HG03159 (cell line): Measurements from ENCODE around the gene ABHD17C.
A peak's percentile ranks its signal among the peaks of the same experiment; 100 is the strongest.

ENCODE experiments used
- ATAC-seq: cut with Tn5 transposase; IDR thresholded peaks from one replicate; pipeline ENCODE4 v1.9.1; 2021; ENCODE audit warnings: mild to moderate bottlenecking, moderate library complexity; ENCODE audit not compliant: unreplicated experiment

Gene ABHD17C

GRCh38 chr15:80689294-80689693 lies 5.8 kb upstream of the ABHD17C start:
- no peak for ATAC-seq

DNA sequence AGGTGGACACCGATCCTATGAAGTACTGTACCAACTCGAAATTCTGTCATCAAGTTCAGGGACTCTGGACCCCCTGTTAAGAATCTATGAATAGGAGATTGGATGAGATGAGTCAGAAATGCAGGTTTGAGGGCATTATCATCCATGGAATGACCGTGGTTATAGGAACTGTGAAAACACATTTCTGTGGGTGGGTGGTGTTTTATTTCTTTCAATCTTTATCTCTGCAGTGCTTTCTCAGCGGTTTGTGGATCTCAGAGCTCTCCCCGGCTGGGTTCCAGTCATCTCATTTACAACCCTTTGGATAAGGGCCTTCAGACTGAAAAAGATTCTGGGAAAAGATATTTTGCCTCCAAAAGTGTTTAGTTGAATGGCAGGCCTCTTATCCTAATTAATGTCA lies 5.4 kb upstream of the ABHD17C start:
- no peak for ATAC-seq

GRCh38 chr15:80691575-80691974 lies 3.5 kb upstream of the ABHD17C start:
- no peak for ATAC-seq

- no peak for ATAC-seq
Observed at GRCh38 chr15:80693682-80694610, 1.2 kb upstream of the ABHD17C start.

- ATAC-seq, result peak; percentile 25
Observed at GRCh38 chr15:80694611-80695098, 455 bp upstream of the ABHD17C start.

DNA sequence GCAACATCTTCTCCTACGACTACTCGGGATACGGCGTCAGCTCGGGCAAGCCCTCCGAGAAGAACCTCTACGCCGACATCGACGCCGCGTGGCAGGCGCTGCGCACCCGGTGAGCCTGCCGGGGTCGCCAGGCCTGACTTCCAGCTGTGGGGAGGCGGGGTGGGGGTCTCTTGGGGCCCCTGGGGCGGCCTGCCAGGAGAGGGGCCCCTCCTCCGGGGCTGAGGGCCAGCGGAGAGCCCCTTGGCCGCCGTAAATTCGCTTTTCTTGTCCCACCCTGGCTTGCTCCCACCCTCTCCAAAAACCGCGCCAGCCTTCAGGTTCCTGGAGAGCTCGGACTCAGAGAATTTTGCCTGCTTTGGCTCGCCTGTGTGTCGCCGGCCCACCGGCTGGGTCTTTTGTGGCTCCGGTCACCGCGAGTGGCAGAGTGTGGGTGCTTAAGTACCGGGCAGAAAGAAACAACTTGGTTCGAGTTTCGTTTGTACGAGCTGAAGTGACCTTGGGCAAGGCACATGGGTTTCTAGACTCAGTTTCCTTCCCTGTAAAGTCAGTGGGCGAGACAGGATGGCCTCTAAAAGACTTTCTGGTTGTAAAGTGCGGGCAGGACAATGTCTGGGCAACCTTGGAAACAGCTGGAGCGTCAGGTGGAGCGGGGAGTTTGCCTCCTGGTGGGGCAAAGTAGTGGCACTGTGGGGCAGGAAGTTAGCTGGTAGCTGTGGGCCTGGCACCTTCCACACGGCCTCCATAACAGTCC lies 976 bp downstream of the ABHD17C start:
- peak; percentile 19 for ATAC-seq

DNA sequence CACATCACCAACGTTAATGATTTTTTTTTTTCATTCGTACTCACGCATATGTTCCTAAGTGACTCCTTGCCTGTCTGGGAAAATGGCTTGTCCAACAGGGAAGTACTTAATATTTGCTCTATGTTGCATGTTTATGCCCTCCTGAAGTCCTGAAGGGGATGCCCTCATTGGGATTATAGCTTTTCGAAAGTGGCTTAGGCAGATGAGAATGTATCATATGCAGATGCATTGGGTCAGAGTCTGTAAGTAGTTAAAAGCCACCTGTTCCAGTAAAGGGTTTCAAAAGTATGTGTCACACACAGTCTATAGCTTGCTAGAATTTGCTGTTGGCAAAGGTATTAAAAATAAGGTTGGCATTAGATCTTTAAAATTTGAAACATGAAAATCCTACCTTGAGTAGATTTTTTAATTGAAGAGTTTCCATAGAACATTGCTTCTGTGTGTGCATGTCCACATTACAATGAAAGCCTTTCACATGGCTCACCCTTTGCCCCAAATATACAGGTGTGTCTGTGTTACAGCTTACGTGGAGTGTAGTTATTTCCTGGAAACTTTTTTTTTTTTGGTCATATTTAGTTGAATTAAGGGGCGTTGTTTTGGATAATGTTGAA lies 2.1 kb downstream of the ABHD17C start:
- no peak for ATAC-seq

DNA sequence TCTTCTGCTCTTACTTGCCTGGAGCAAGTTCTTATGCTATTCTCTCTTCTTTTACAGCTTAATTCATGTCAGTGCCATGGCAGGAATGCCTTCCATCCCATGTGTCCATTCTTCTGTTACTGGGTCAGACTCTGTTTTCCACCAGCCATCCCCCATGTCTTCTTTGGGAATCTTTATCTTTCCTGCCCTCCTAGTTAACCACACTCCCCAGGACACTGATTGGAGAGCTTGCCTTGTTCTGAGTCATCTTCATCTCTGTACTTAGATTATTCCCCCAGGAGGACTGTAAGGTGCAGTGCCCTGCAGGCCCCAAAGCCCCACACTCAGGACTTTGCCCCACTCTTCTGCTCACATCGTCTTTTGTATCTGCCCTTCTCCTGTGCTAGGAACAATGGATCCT lies 3.6 kb downstream of the ABHD17C start:
- ATAC-seq, result no peak

DNA sequence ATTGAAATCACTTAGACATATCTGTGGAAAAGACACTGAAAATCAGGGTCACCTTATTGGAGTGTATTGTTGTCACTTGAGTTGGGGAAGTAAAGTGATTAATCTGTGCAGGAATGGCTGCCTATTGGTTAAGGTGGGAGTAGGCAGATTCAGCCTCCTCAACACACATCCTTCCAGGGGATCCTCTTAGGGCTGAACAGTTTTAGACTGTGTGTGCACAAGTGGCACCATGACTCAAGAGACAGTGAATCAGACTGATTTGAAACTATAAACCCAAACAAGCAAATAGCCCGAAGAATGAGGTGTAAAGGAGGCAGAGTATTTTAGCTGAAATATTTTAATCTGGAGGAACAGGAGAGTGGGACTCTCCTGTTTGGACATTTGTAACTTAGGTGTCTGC lies 4.9 kb downstream of the ABHD17C start:
- ATAC-seq, result no peak

DNA sequence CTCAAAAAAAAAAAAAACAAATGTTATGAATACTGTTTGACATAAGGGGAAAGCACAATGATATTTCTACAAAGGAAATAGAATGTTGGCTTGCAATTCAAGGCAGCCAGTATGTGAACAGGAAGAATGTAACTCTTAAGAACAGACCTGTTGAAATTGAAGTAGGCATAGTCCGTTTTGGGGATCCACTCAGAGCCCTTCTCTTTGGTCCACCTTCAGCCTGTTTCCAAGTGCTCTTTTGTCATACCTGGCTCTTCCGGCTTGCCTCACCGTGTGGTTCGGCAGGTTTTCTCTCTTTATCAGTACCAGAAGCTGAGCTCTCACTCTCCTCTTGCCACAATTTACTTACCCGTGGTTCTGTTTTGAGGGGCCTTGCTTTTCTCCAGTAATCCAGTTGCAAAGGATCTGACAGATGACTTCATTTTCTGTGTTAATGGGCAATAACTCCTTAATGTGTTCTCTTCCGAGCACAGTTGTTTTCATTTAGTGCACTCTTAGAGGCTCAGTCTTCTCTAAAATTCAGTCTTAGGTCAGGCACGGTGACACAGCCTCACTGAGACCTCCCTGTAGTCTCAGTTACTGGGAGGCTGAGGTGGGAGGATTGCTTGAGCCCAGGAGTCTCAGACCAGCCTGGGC lies 6.7 kb downstream of the ABHD17C start:
- ATAC-seq, result no peak

DNA sequence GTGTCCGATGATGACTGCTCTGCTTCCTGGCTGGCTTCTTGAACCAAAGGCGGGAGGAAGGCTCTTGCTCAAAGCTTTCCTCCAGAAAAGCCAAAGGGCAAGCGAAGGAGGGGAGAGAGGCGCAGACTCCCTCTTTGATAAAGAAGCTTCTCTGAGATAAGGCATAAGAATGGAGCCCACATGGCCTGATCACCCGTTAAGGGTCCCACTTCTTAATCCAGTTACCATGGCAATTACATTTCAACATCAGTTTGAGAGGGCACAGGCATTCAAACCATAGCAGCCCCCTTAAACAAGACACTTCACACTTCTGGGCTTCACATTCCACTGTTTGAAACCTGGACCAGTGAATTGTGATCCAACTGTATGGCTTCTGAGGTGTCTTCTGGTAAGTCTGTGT lies 8.0 kb downstream of the ABHD17C start:
- ATAC-seq, result no peak

DNA sequence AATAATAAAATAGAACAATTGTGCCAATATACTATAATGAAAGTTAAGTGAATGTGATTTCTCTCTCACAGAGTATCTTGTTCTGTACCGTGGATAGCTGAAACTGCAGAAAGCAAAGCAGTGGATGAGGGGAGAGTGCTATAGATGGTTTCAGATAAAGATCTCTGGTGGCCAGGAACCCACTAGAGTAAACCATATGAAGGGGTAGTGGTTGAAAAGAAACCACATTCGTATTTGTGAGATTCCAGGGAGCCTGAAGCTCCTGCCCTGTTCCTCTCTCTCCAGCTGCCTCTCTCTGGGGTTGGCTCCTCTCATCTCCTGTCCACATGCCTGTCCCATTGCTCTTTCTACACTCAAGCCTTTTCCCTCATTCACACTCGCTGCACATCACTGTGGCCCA lies 8.9 kb downstream of the ABHD17C start:
- ATAC-seq, result no peak

GRCh38 chr15:80706161-80706560 lies 11.1 kb downstream of the ABHD17C start:
- no peak for ATAC-seq

- ATAC-seq, result no peak
Observed at GRCh38 chr15:80709542-80709941, 14.4 kb downstream of the ABHD17C start.

DNA sequence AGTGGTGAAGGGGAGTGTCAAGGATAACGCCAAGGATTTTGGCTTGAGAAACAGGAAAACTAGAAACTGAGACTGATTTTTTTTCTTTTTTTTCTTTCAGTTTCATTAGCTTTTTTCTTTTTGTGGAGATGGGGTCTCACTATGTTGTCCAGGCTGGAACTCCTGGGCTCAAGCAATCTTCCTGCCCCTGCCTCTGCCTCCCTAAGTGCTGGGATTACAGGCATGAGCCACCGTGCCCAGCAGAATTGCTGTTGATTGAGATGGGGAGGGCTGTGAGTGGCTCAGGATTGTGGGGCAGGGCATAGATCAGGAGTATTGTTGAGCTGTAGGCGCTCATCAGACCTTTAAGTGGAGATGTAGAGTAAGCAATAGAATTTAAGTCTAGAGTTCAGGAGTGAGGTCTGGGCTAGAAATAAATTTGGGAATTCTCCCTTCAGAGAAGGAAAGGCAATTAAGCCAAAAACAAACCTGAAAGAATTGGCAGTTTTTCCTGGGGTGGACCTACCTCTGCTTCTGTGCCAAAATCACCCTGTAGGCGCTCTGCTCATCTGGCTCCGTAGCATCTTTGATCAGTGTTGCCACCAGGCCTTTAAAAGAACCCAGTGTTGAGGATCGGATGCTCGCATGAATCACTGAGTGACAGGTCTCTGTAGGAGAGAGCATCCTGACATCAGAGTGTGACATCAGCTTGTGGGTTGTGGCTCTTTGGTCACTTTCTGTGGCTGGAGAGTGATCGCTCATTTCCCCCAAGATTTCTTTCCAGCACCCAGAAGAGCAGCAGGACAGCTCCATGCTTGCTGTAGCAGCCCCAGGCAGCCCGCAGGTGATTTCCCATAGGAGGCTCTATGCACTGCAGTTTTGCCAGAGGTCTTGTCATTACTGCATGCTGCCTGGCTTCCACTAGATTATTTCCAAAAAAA lies 15.8 kb downstream of the ABHD17C start:
- no peak for ATAC-seq

DNA sequence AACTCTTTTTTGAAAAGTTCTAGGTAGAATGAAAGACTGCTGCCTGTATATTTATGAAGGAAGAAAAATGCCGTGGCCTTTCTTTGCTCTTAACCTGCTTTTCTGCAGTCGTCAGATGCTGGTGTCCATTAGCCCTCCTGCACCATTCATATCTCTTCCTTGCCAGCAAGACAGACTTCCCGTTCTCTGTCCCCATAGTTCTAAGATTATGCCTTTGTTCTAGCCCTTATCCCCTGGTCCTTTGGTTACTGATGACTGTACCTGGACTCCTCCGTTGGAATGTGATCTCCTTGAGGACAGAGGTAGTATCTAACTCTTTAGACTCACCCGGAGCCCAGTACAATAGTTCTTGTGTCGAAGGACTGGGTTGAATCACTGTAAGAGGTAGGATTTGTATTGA lies 16.8 kb downstream of the ABHD17C start:
- ATAC-seq, result no peak

DNA sequence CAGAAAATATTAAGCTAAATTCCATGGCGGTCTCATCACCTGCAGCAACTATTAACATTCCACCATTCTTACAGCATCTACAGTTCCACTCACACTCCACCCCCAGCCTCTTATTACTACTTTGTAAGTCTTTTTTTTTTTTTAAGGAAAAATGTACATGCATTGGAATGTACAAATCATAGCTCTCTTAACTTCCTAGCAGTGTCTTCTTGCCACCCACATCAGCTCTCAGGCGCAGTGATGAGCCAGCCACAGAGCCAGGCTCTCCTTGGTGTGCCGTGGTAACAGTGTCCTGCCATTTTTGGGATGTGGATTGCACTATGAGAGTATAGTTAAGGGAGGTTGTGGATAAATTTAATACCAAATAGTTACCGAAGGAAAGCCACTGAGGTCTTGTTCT lies 17.8 kb downstream of the ABHD17C start:
- ATAC-seq, result no peak

DNA sequence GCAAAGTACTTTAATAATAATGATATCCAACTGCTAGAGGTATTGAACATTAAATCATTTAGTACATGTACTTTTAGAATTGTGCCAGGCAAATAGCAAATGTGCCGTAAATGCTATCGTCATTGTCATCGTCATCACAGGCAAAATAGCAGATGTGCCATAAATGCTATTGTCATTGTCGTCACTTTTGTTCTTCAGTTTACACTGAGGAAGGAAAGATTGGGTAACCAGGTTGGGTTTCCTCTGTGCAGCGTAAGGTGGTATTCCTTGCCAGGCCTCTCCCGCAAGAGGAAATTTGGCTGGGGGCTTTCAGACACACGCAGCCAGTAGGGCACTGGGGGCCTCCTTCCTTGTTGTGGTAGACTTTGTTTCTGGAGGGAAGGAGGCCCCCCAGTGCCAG lies 26.4 kb downstream of the ABHD17C start:
- no peak for ATAC-seq

GRCh38 chr15:80722811-80723210 lies 27.7 kb downstream of the ABHD17C start:
- no peak for ATAC-seq

DNA sequence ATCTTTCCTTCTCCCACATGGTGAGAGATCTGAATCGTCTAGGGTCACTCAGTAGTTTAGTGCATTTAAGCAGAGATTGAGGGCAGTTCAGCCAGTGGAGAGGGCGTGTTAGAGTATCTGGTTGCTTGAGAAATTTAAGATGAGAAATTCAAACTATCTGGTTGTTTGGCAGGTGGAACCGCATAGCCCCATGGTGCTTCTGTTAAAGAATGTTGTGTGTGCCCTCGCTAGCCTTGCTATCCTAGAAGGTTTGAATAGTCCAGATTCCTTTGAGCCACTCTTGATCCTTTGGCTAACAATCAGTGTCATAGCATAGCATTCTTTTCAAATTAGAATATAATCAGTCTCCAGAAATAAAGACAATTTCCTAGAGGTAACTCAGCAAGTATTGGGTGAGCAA lies 32.1 kb downstream of the ABHD17C start:
- no peak for ATAC-seq
